ENCODE data around the gene MYL5.

DNA sequence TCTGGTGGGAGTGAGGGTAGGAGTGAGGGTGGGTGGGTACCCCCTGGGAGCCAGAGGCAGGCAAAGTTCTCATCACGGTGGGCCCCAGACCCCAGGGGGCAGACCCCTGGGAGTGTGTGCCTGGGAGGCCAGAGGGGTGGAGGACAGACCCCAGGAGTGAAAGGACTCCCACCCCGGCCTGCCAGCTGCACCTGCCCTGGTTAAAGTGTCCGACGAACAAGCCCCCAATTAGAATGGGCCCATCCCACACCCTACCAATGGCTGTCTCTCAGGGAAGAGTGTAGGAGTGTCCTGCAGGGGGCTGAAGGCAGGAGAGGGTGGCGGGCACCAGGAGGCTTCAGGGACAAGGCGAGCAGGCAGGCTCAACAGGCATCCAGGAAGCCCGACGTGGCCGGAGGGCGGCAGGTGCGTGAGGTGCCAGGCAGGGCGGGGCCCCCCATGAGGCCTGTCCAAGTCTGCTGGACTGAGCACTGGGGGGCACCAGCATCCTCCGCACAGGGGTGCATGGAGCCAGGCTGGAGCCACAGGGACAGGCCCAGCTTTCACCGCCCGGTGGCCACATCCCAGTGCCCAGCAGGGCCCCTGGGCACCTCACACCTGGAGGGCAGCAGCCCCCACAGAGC, 40.3 kb upstream of the MYL5 start:
- no peak for TF ChIP-seq POLR2A (IDR thresholded peaks at IDR 0.05)
- no peak for TF ChIP-seq POLR2AphosphoS5 (IDR thresholded peaks at IDR 0.05)
